KMS-11 (cell line): ENCODE results near the gene SMYD5.

Experiments
- H2AFZ ChIP-seq: fragments of 200-600 bp; sonication (generic); 2 replicates; pipeline ENCODE4 v1.6.1; 2016; ENCODE audit warnings: antibody characterized with exemption, mixed run types, low read depth
- H3K27ac ChIP-seq: fragments of 200-600 bp; sonication (generic); 2 replicates; pipeline ENCODE4 v1.6.1; 2016; ENCODE audit warnings: mild to moderate bottlenecking, mixed run types
- H3K27me3 ChIP-seq: fragments of 200-600 bp; sonication (generic); 2 replicates; pipeline ENCODE4 v1.6.1; 2017; ENCODE audit warnings: mild to moderate bottlenecking, low read depth, mixed run types, moderate library complexity; ENCODE audit not compliant: insufficient read depth
- H3K36me3 ChIP-seq: fragments of 200-600 bp; sonication (generic); 2 replicates; pipeline ENCODE4 v1.6.1; 2017; ENCODE audit warnings: mild to moderate bottlenecking, mixed run types; ENCODE audit not compliant: insufficient read depth
- H3K4me1 ChIP-seq: fragments of 200-600 bp; sonication (generic); 2 replicates; pipeline ENCODE4 v1.6.1; 2016; ENCODE audit warnings: mild to moderate bottlenecking, low read depth, mixed run types; ENCODE audit not compliant: poor library complexity, severe bottlenecking
- H3K4me2 ChIP-seq: fragments of 200-600 bp; sonication (generic); 2 replicates; pipeline ENCODE4 v1.7.0; 2016; ENCODE audit warnings: mild to moderate bottlenecking, mixed run types
- H3K4me3 ChIP-seq: fragments of 200-600 bp; sonication (generic); IDR thresholded peaks from 2 replicates; pipeline ENCODE4 v1.6.1; 2017; ENCODE audit warnings: low read depth, low read length, mixed read lengths; ENCODE audit not compliant: insufficient read depth
- H3K79me2 ChIP-seq: fragments of 200-600 bp; sonication (generic); 2 replicates; pipeline ENCODE4 v1.6.1; 2016; ENCODE audit warnings: low read depth, mixed run types; ENCODE audit not compliant: insufficient read depth
- H3K9ac ChIP-seq: fragments of 200-600 bp; sonication (generic); 2 replicates; pipeline ENCODE4 v1.6.1; 2016; ENCODE audit warnings: mild to moderate bottlenecking, mixed run types
- H4K20me1 ChIP-seq: fragments of 200-600 bp; sonication (generic); 2 replicates; pipeline ENCODE4 v1.6.1; 2016; ENCODE audit warnings: mild to moderate bottlenecking, mixed run types; ENCODE audit not compliant: insufficient read depth
- TF ChIP-seq, protein P1 (sequence below): fragments of 200-600 bp; sonication (generic); conservative IDR thresholded peaks from 2 replicates; pipeline ENCODE4 v1.6.1; 2017; ENCODE audit warnings: low read depth, mild to moderate bottlenecking, antibody characterized with exemption, low read length, moderate library complexity, mixed read lengths

SMYD5 gene

DNA sequence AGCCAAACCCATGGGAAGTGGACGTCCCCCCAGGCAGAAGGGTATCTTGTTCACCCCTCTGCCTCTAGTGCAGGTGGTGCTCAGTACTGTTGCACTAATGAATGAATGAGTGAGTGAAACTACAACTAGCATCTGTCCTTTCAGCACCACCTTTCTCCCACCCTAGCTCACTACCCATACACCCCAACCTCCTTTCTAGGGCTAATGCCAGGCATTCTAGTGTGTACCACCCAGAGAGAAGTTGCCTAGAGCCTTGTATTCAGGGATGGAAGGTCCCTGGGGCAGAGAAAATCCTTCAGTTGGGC lies 42.5 kb downstream of the SMYD5 start:
- Histone ChIP-seq H3K27ac (no peak overlapping the region), H3K4me2 (no peak overlapping the region), H3K27me3 (no peaks in the 10 kb centered on the region), H3K4me1 (no peaks in the 10 kb centered on the region), H2AFZ (no peak overlapping the region), H3K79me2 (no peaks in the 10 kb centered on the region), H3K36me3 (peaks cover 11% of the 10 kb centered on the region; the same call in 1 of the 2 replicates), H3K9ac (no peak overlapping the region), H4K20me1 (no peaks in the 10 kb centered on the region), H3K4me3 (no peak overlapping the region)
- TF ChIP-seq, protein P1, sequence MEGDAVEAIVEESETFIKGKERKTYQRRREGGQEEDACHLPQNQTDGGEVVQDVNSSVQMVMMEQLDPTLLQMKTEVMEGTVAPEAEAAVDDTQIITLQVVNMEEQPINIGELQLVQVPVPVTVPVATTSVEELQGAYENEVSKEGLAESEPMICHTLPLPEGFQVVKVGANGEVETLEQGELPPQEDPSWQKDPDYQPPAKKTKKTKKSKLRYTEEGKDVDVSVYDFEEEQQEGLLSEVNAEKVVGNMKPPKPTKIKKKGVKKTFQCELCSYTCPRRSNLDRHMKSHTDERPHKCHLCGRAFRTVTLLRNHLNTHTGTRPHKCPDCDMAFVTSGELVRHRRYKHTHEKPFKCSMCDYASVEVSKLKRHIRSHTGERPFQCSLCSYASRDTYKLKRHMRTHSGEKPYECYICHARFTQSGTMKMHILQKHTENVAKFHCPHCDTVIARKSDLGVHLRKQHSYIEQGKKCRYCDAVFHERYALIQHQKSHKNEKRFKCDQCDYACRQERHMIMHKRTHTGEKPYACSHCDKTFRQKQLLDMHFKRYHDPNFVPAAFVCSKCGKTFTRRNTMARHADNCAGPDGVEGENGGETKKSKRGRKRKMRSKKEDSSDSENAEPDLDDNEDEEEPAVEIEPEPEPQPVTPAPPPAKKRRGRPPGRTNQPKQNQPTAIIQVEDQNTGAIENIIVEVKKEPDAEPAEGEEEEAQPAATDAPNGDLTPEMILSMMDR: no peak

DNA sequence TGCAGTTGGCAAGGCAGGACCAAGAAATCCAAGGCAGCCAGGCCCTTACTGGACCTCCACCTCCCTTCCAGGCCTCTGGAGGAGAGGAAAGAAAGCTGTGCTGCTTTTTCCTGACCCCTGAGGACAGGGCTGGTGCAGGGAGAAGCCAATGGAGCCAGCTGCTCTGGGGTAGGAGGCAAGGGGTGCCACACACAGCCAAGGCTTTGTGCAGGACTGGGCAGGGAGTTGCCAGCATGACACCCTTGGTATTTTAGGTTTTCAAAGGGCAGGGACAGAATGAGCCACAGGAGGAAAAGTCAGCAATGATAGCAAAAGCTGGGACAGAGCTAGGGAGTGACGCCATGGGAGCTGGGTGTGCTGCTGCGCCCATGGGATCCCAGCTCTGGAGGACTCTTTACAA lies 43.0 kb downstream of the SMYD5 start:
- H3K36me3 ChIP-seq: peaks cover 11% of the 10 kb centered on the region; the same call in 1 of the 2 replicates
- H2AFZ ChIP-seq: no peak overlapping the region
- no peaks in the 10 kb centered on the region for H3K27me3 ChIP-seq
- H3K4me1 ChIP-seq: no peaks in the 10 kb centered on the region
- no peak overlapping the region for H3K9ac ChIP-seq
- no peaks in the 10 kb centered on the region for H4K20me1 ChIP-seq
- H3K79me2 ChIP-seq: no peaks in the 10 kb centered on the region
- TF ChIP-seq, protein P1: no peak
- H3K4me2 ChIP-seq: no peak overlapping the region
- H3K4me3 ChIP-seq: no peak overlapping the region
- no peak overlapping the region; the same call in 1 of the 2 replicates for H3K27ac ChIP-seq

DNA sequence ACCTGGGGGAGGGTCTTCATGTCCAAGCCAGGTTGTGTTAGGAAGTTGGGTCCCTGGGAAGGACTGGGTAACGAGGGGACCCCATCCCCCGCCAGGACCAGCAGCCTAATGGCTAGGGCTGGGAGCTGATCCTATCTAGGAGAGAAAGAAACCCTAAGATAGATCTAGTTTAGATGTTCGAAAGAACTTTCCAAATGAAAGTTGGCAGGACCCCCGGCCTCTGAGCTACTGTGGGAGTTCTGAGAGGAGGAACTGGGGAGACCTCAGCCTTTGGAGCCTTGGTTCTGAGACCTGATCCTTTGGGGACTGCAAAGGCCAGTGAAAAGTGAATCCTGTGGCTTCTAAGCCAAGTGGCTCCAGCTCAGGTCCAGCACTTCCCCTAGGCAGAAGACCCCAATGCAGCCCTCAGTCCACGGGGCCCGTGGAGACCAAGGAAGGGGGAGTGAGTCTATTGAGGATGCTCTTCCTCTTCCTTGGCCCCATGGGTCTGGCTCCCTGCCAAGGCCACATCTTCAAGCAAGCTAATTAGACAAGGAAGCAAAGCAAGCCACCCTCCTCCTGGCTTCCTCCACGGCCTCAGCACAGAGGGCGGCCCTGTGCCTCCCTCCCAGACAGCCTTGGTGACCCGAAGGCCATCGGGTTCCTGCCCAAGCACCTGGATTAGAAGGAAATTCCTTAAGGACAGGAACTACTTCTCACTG lies 43.5 kb downstream of the SMYD5 start:
- Histone ChIP-seq H3K27ac (no peak overlapping the region), H2AFZ (no peak overlapping the region), H3K9ac (no peak overlapping the region), H3K36me3 (peaks cover 9% of the 10 kb centered on the region; the same call in 1 of the 2 replicates), H3K4me1 (no peaks in the 10 kb centered on the region), H3K4me3 (no peak overlapping the region), H4K20me1 (no peaks in the 10 kb centered on the region), H3K27me3 (no peaks in the 10 kb centered on the region), H3K79me2 (no peaks in the 10 kb centered on the region), H3K4me2 (no peak overlapping the region)
- TF ChIP-seq, protein P1: no peak

DNA sequence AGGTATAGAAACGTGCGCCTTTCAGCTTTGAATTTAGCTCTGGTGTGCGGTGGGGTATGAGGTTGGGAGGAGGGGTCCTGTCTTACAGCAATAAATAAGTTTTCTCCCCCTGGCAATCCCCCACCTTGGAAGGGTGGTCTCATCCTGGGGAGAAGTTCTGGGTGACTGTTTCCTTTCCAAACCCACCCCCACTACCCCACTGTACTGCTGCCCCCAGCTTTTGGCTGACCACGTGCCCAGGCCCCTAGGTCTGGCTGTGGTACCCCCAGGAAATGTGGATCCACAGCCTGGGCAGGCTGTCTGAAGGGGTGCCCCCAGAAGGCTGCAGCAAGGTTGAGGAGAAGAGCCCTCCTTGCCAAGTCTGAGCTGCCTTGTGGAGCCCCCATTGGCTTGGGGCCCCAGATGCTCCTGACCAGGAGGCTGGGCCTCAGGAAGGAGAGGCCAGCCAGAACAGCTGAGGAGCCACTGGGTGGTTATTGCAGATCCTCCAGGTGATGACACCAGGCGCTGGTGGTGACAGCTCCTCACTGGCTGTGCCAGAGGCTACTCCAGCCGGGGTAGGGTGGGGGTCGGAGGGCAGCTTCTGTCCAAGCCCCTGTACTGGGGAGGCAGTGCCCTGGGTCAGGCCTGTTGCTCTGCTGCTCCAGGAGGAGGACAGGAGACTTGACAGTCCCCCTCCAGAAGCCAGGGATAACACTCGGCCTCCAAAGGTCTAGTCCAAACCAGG lies 44.3 kb downstream of the SMYD5 start:
- Histone ChIP-seq H3K79me2 (no peaks in the 10 kb centered on the region), H4K20me1 (no peaks in the 10 kb centered on the region), H3K4me1 (no peaks in the 10 kb centered on the region), H3K36me3 (peaks cover 4% of the 10 kb centered on the region; the same call in 1 of the 2 replicates), H2AFZ (no peak overlapping the region), H3K4me2 (no peak overlapping the region), H3K27ac (no peak overlapping the region), H3K9ac (no peak overlapping the region), H3K4me3 (no peak overlapping the region), H3K27me3 (no peaks in the 10 kb centered on the region)
- TF ChIP-seq, protein P1: no peak
